Body of pancreas (tissue), 4 donors: ENCODE results near the gene TRIM28. TPM values are rescaled to one million over a fixed set of nuclear protein-coding genes. Genes with fewer than 3 reads are reported as not detected.

ENCODE experiments used
- ATAC-seq: fragments of 150-250 bp; one replicate; pipeline ENCODE4 v1.9.1; 2016
- DNase-seq, 4 donors: peaks; one replicate each; pipeline ENCODE4 v3.0.0-alpha.2; 2019
- H3K27ac ChIP-seq, 4 donors: fragments of 200-600 bp; sonication (generic); 1 replicate in 3 of 4; 2 replicates in 1 of 4; pipeline versions ENCODE4 v1.5.1 to v1.6.1; 2016 to 2019; ENCODE audit warnings: mild to moderate bottlenecking in 1 of 4, mixed read lengths in 1 of 4, moderate library complexity in 1 of 4
- H3K27me3 ChIP-seq, 2 donors: fragments of 200-600 bp; sonication (generic); one replicate each; pipeline ENCODE4 v1.6.0; 2016; ENCODE audit warnings: mild to moderate bottlenecking in 1 of 2
- H3K36me3 ChIP-seq, 2 donors: fragments of 200-600 bp; sonication (generic); replicated peaks in 1 of 2; 2 replicates each; pipeline ENCODE4 v1.5.1; 2016; ENCODE audit warnings: low read depth in 2 of 2; ENCODE audit not compliant: insufficient read depth in 1 of 2
- H3K4me1 ChIP-seq: fragments of 200-600 bp; sonication (generic); one replicate; pipeline ENCODE4 v1.6.0; 2016
- H3K4me3 ChIP-seq, 2 donors: fragments of 200-600 bp; sonication (generic); 1 replicate in 1 of 2; 2 replicates in 1 of 2; pipeline ENCODE4 v1.5.1; 2016 to 2019
- H3K9me3 ChIP-seq, 3 donors: fragments of 200-600 bp; sonication (generic); 1 replicate in 2 of 3; 2 replicates in 1 of 3; pipeline ENCODE4 v1.5.1; 2016
- CTCF ChIP-seq, 7 experiments: fragments of 450-650 bp in 4 of 7; fragments of 200-600 bp in 3 of 7; sonication (generic) in 3 of 7; IDR thresholded peaks; one replicate each; pipeline ENCODE4 v1.5.1; 2016 to 2019; ENCODE audit warnings: antibody characterized with exemption in 7 of 7
- POLR2A ChIP-seq, 3 donors: fragments of 450-650 bp; IDR thresholded peaks; one replicate each; pipeline ENCODE4 v1.6.1; 2016; ENCODE audit warnings: antibody characterized with exemption in 3 of 3, mild to moderate bottlenecking in 2 of 3
- WGBS, 2 donors: methylation state at CpG; one replicate each; pipeline ENCODE4 v1.1.5; 2017; 5-methylcytosine and 5-hydroxymethylcytosine counted together
- intact Hi-C: fragments of 100-400 bp; cut with DNase I; formaldehyde crosslinking; loops from one replicate; pipeline ENCODE4 v1.15.1; 2023
- total RNA-seq, 2 donors: library from RNA; depleted of rRNA; stranded (reverse); fragments of >200 nt; gene quantifications; one replicate each; pipeline ENCODE4 v1.1.0, GENCODE V29; 2016

TRIM28 gene
- total RNA-seq, 2 donors from 2014 or later, result 244 to 273 TPM

GRCh38 chr19:58519355-58520256, 24.3 kb upstream of the TRIM28 start, which contains the start of gene ZBTB45:
Gene ZBTB45 (minus strand): TSS chr19:58519810. CDS start chr19:58517673, 2,137 bp downstream.
- H3K36me3 ChIP-seq, result peaks cover 0 to 7% of the 10 kb centered on the region in 2 donors
- WGBS, 2 donors, result 0% methylated on average over 3 to 85 of the region's 87 CpGs
- peak within 1 kb of the TSS; percentile 87 to 95 (median 91) for H3K27ac ChIP-seq
- intact Hi-C loops, result no loop called here
- no peaks in the 10 kb centered on the region for H3K27me3 ChIP-seq
- H3K4me1 ChIP-seq, result peaks cover 40% of the 10 kb centered on the region
- ATAC-seq, result peak; percentile 89
- DNase-seq, result peak; percentile 93 to 96 (median 93)
- no peaks in the 10 kb centered on the region for H3K9me3 ChIP-seq
- peak; percentile 43 to 85 (median 75) for TF ChIP-seq POLR2A (IDR thresholded peaks at IDR 0.05)
- TF ChIP-seq CTCF (IDR thresholded peaks at IDR 0.05), result peak; percentile 47 to 92 (median 75)
- peak within 1 kb of the TSS; percentile 54 to 72 for H3K4me3 ChIP-seq

GRCh38 chr19:58520257-58520599, 23.6 kb upstream of the TRIM28 start:
- H3K27me3 ChIP-seq, result no peaks in the 10 kb centered on the region
- intact Hi-C loops, result no loop called here
- no peaks in the 10 kb centered on the region for H3K9me3 ChIP-seq
- peaks cover 34% of the 10 kb centered on the region for H3K4me1 ChIP-seq
- 6 to 8% methylated on average over 4 to 7 of the region's 7 CpGs for WGBS, 2 donors
- no peak for DNase-seq
- H3K27ac ChIP-seq, result peak overlapping the region; percentile 87 to 95 (median 91)
- H3K36me3 ChIP-seq, result peaks cover 0 to 7% of the 10 kb centered on the region in 2 donors
- TF ChIP-seq CTCF (IDR thresholded peaks at IDR 0.05) (no peak), POLR2A (IDR thresholded peaks at IDR 0.05) (no peak)
- H3K4me3 ChIP-seq, result peak overlapping the region; percentile 54 to 72
- ATAC-seq, result no peak

- intact Hi-C loops, result no loop called here
- DNase-seq, result no peak
- Histone ChIP-seq H3K9me3 (no peaks in the 10 kb centered on the region), H3K27ac (no peak overlapping the region), H3K27me3 (no peaks in the 10 kb centered on the region), H3K36me3 (peaks cover 0 to 3% of the 10 kb centered on the region in 2 donors), H3K4me3 (no peak overlapping the region), H3K4me1 (peaks cover 24% of the 10 kb centered on the region)
- ATAC-seq, result no peak
- 52 to 61% methylated on average over 4 of the region's 4 CpGs for WGBS, 2 donors
- TF ChIP-seq POLR2A (IDR thresholded peaks at IDR 0.05), result no peak
- TF ChIP-seq CTCF (IDR thresholded peaks at IDR 0.05), result no peak
These were observed 22.2 kb upstream of the TRIM28 start for GRCh38 chr19:58521651-58522050.

- DNase-seq (no peak), ATAC-seq (no peak)
- 72 to 87% methylated on average over 3 of the region's 3 CpGs for WGBS, 2 donors
- Histone ChIP-seq H3K9me3 (no peaks in the 10 kb centered on the region), H3K27ac (no peak overlapping the region), H3K27me3 (no peaks in the 10 kb centered on the region), H3K4me1 (peaks cover 18% of the 10 kb centered on the region), H3K4me3 (no peak overlapping the region), H3K36me3 (no peaks in the 10 kb centered on the region)
- TF ChIP-seq POLR2A (IDR thresholded peaks at IDR 0.05) (no peak), CTCF (IDR thresholded peaks at IDR 0.05) (no peak)
- intact Hi-C loops, result no loop called here
These were observed 21.2 kb upstream of the TRIM28 start for GRCh38 chr19:58522709-58523108.
